HG02981 (cell line): ENCODE results near the gene BTBD9.

Experiments used
- ATAC-seq: cut with Tn5 transposase; IDR thresholded peaks from one replicate; pipeline ENCODE4 v1.9.1; 2021; ENCODE audit warnings: mild to moderate bottlenecking, moderate library complexity; ENCODE audit not compliant: unreplicated experiment

Gene BTBD9

GRCh38 chr6:38487423-38487822, 152.3 kb downstream of the BTBD9 start:
- no peak for ATAC-seq

- no peak for ATAC-seq
These were observed 154.2 kb downstream of the BTBD9 start for GRCh38 chr6:38485488-38485887.

GRCh38 chr6:38484656-38485055, 155.1 kb downstream of the BTBD9 start:
- no peak for ATAC-seq

GRCh38 chr6:38483526-38483925, 156.2 kb downstream of the BTBD9 start:
- ATAC-seq = no peak

- ATAC-seq = no peak
These were observed 157.3 kb downstream of the BTBD9 start for GRCh38 chr6:38482466-38482865.

GRCh38 chr6:38481851-38482250, 157.9 kb downstream of the BTBD9 start:
- ATAC-seq = no peak

GRCh38 chr6:38481211-38481836, 158.4 kb downstream of the BTBD9 start:
- no peak for ATAC-seq

GRCh38 chr6:38480036-38480435, 159.7 kb downstream of the BTBD9 start:
- no peak for ATAC-seq

- no peak for ATAC-seq
These were observed 160.4 kb downstream of the BTBD9 start for GRCh38 chr6:38479331-38479730.

- ATAC-seq = no peak
These were observed 162.0 kb downstream of the BTBD9 start for GRCh38 chr6:38477680-38478260.

GRCh38 chr6:38476888-38477287, 162.8 kb downstream of the BTBD9 start:
- ATAC-seq = no peak

GRCh38 chr6:38476141-38476540, 163.6 kb downstream of the BTBD9 start:
- ATAC-seq = no peak

GRCh38 chr6:38470548-38470947, 169.2 kb downstream of the BTBD9 start:
- ATAC-seq = no peak

- no peak for ATAC-seq
These were observed 172.2 kb downstream of the BTBD9 start for GRCh38 chr6:38467566-38467965.

- no peak for ATAC-seq
These were observed 179.5 kb downstream of the BTBD9 start for GRCh38 chr6:38460186-38460585.

GRCh38 chr6:38459291-38459690, 180.4 kb downstream of the BTBD9 start:
- no peak for ATAC-seq

- ATAC-seq = no peak
These were observed 185.9 kb downstream of the BTBD9 start for GRCh38 chr6:38453861-38454260.

GRCh38 chr6:38452816-38453660, 186.7 kb downstream of the BTBD9 start:
- no peak for ATAC-seq

- ATAC-seq = no peak
These were observed 189.0 kb downstream of the BTBD9 start for GRCh38 chr6:38450717-38451116.

GRCh38 chr6:38445925-38446324, 193.8 kb downstream of the BTBD9 start:
- no peak for ATAC-seq

- no peak for ATAC-seq
These were observed 194.4 kb downstream of the BTBD9 start for GRCh38 chr6:38445336-38445735.
